Hematopoietic multipotent progenitor cell treated with erythropoietin and hydrocortisone succinate and interleukin-3 and kit ligand, for 17 days (in vitro differentiated cells): ENCODE data around the gene SLC43A1.

Source experiments
- DNase-seq: peaks from one replicate; pipeline ENCODE4 v3.0.0-alpha.2; 2015; ENCODE audit warnings: low spot score

The SLC43A1 gene

GRCh38 chr11:57479021-57479663 is 36.4 kb downstream of the SLC43A1 start:
- DNase-seq: no peak

GRCh38 chr11:57477507-57478189 is 37.9 kb downstream of the SLC43A1 start:
- DNase-seq: no peak

GRCh38 chr11:57476757-57477506 is 38.6 kb downstream of the SLC43A1 start:
- DNase-seq: no peak

GRCh38 chr11:57476047-57476756 is 39.3 kb downstream of the SLC43A1 start:
- no peak for DNase-seq

GRCh38 chr11:57475671-57476046 is 39.8 kb downstream of the SLC43A1 start:
- DNase-seq: no peak

- no peak for DNase-seq
Measured at GRCh38 chr11:57475191-57475590, 40.3 kb downstream of the SLC43A1 start.

- no peak for DNase-seq
Measured at GRCh38 chr11:57474803-57475115, 40.7 kb downstream of the SLC43A1 start.

- no peak for DNase-seq
Measured at GRCh38 chr11:57474017-57474802, 41.3 kb downstream of the SLC43A1 start.

- no peak for DNase-seq
Measured at GRCh38 chr11:57473285-57473841, 42.1 kb downstream of the SLC43A1 start.

GRCh38 chr11:57471496-57471895 is 44.0 kb downstream of the SLC43A1 start:
- DNase-seq: no peak

GRCh38 chr11:57469268-57469667 is 46.2 kb downstream of the SLC43A1 start:
- DNase-seq: no peak

- DNase-seq: no peak
Measured at GRCh38 chr11:57468276-57468675, 47.2 kb downstream of the SLC43A1 start.

- DNase-seq: no peak
Measured at GRCh38 chr11:57467508-57468157, 47.9 kb downstream of the SLC43A1 start.

GRCh38 chr11:57466680-57467079 is 48.8 kb downstream of the SLC43A1 start:
- no peak for DNase-seq

GRCh38 chr11:57464539-57465181 is 50.8 kb downstream of the SLC43A1 start:
- DNase-seq: no peak

- no peak for DNase-seq
Measured at GRCh38 chr11:57463671-57464538, 51.6 kb downstream of the SLC43A1 start.

- no peak for DNase-seq
Measured at GRCh38 chr11:57462597-57462996, 52.9 kb downstream of the SLC43A1 start.

- no peak for DNase-seq
Measured at GRCh38 chr11:57461841-57462489, 53.5 kb downstream of the SLC43A1 start.
